ENCODE measurements around the gene PACS1.

The PACS1 gene

GRCh38 chr11:66080055-66080817, 10.2 kb downstream of the PACS1 start:
- peaks cover 52 to 56% of the 10 kb centered on the region in 2 experiments for H3K4me1 ChIP-seq (ENCODE audit: control insufficient read depth in 1 of 2, insufficient read depth in 1 of 2, low read depth in 1 of 2, low read length in 1 of 2)
- no peaks in the 10 kb centered on the region for H3K9me3 ChIP-seq
- peaks cover 17% of the 10 kb centered on the region for H3K36me3 ChIP-seq
- peak overlapping the region; percentile 30 to 51 for H3K4me3 ChIP-seq (ENCODE audit: low read depth in 1 of 2, low read length in 1 of 2)
- peak overlapping the region; percentile 94 for H3K27ac ChIP-seq
- TF ChIP-seq CTCF (IDR thresholded peaks at IDR 0.05), result no peak
- no peaks in the 10 kb centered on the region for H3K27me3 ChIP-seq

GRCh38 chr11:66081505-66081904, 11.4 kb downstream of the PACS1 start:
- Histone ChIP-seq H3K27ac (peak overlapping the region; percentile 94), H3K4me1 (ENCODE audit: control insufficient read depth in 1 of 2, insufficient read depth in 1 of 2, low read depth in 1 of 2, low read length in 1 of 2) (peaks cover 52 to 56% of the 10 kb centered on the region in 2 experiments), H3K36me3 (peaks cover 7% of the 10 kb centered on the region), H3K9me3 (no peaks in the 10 kb centered on the region), H3K4me3 (ENCODE audit: low read depth in 1 of 2, low read length in 1 of 2) (peak overlapping the region; percentile 30 to 51), H3K27me3 (no peaks in the 10 kb centered on the region)
- TF ChIP-seq CTCF (IDR thresholded peaks at IDR 0.05), result peak; percentile 13

DNA sequence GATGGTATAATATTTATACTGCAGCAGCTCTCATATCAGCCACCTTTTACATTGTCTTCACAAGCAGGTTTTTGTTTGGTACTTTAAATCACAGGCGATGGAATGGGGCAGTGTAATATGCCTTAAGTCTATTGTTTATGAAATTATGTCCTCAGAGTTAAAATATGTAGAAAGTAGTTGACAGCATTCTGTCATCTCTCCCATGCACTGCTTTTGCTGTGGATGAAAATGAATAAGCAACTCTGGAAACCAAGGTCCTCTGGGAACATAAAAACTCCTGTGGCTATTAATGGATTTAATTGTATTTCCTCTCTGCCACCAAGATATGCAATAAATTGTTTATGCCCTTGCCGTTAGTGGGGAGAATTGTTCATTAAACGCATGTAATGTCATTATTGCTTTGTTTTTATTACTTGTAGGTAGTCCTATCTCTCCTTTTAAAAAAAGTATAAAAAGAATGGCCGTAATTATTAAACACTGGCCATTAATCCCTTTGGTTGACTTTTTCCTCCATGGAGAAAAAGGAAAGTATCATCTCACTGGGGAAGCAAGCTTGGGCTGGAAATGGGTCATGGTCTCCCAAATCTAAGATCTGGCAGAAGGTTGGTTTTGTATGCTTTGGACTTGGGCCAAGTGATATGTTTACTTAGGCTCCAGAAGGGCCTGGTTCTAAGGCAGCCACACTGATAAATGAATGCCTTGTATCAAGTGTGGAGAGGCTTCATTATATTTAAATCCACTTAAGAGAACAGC, 13.1 kb downstream of the PACS1 start:
- TF ChIP-seq CTCF (IDR thresholded peaks at IDR 0.05), result no peak
- Histone ChIP-seq H3K4me3 (ENCODE audit: low read depth in 1 of 2, low read length in 1 of 2) (peak overlapping the region in 1 of 2 experiments; percentile 30), H3K27me3 (no peaks in the 10 kb centered on the region), H3K27ac (peak overlapping the region; percentile 94), H3K9me3 (no peaks in the 10 kb centered on the region), H3K4me1 (ENCODE audit: control insufficient read depth in 1 of 2, insufficient read depth in 1 of 2, low read depth in 1 of 2, low read length in 1 of 2) (peaks cover 52 to 56% of the 10 kb centered on the region in 2 experiments), H3K36me3 (peaks cover 5% of the 10 kb centered on the region)

GRCh38 chr11:66083767-66084166, 13.7 kb downstream of the PACS1 start:
- H3K36me3 ChIP-seq, result peaks cover 5% of the 10 kb centered on the region
- peak overlapping the region; percentile 94 for H3K27ac ChIP-seq
- no peaks in the 10 kb centered on the region for H3K9me3 ChIP-seq
- no peak for TF ChIP-seq CTCF (IDR thresholded peaks at IDR 0.05)
- H3K27me3 ChIP-seq, result no peaks in the 10 kb centered on the region
- H3K4me3 ChIP-seq (ENCODE audit: low read depth in 1 of 2, low read length in 1 of 2), result no peak overlapping the region
- peaks cover 50 to 56% of the 10 kb centered on the region in 2 experiments for H3K4me1 ChIP-seq (ENCODE audit: control insufficient read depth in 1 of 2, insufficient read depth in 1 of 2, low read depth in 1 of 2, low read length in 1 of 2)

DNA sequence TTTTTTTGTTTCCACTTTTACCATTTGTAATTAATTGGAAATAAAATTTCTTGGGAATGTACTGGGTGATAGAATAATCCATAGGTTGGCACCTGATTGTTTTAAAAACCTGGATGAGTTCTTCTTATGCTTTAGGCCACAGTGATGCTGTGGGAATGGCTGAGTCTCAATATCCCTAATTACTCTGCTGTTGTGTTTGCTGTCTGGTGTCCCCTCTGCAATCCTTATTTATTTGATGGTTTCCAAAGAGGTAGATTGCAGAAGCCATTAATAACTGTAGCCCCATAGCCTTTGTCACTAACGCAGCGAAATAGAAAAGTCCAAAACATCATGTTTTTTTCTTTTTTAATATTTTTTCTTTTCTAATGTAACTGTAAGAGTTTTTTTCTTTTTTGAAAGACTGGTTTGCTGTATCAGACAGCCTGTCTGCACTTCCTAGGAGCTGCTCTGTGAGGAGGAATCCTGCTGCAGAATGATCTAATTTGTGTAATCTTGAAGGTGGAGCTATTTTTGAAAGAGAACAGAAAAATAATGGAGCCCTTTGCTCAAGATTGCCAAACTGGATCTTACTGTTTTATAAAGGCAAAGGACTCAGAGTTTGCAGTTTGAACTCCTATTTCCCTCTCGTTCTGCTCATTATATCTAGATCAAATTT, 14.9 kb downstream of the PACS1 start:
- Histone ChIP-seq H3K9me3 (no peaks in the 10 kb centered on the region), H3K27me3 (no peaks in the 10 kb centered on the region), H3K27ac (peak overlapping the region; percentile 1), H3K4me1 (ENCODE audit: control insufficient read depth in 1 of 2, insufficient read depth in 1 of 2, low read depth in 1 of 2, low read length in 1 of 2) (peaks cover 40 to 49% of the 10 kb centered on the region in 2 experiments), H3K36me3 (peaks cover 2% of the 10 kb centered on the region), H3K4me3 (ENCODE audit: low read depth in 1 of 2, low read length in 1 of 2) (no peak overlapping the region)
- no peak for TF ChIP-seq CTCF (IDR thresholded peaks at IDR 0.05)

Measured in neutrophil (primary cell).